SK-N-SH (cell line): ENCODE measurements around the gene WWOX. TPM values are rescaled to one million over a fixed set of nuclear protein-coding genes. Genes with fewer than 3 reads are reported as not detected.

ENCODE experiments used
- CTCF ChIA-PET: fragments of 300-600, 350-600 bp; formaldehyde crosslinking; extraction: SDS; loops from one replicate; lab custom pipeline; 2021; lab: Yijun Ruan, JAX
- POLR2A ChIA-PET: fragments of 350-600 bp; sonication (Branson Sonifier 250); formaldehyde crosslinking; extraction: SDS; loops from one replicate; lab custom pipeline; 2020; ENCODE audit warnings: antibody characterized with exemption, inconsistent platforms; lab: Yijun Ruan, JAX
- DNase-seq: peaks from one replicate; pipeline ENCODE4 v3.0.0; 2012
- H2AFZ ChIP-seq: fragments of 200-600 bp; sonication (generic); 2 replicates; pipeline ENCODE4 v1.8.1; 2016; ENCODE audit warnings: antibody characterized with exemption, mild to moderate bottlenecking, low read depth
- H3F3A ChIP-seq: fragments of 200-600 bp; sonication (generic); replicated peaks from 2 replicates; pipeline ENCODE3; 2016; ENCODE audit warnings: antibody characterized with exemption, mild to moderate bottlenecking; ENCODE audit not compliant: insufficient read depth
- H3K27ac ChIP-seq, 2 experiments: fragments of 200-500 bp in 1 of 2; fragments of 200-600 bp in 1 of 2; sonication (Bioruptor generic) in 1 of 2; sonication (generic), shearing (Covaris generic) in 1 of 2; 2 replicates each; pipeline versions ENCODE4 v1.5.1 to v1.6.1; 2014 to 2016; ENCODE audit warnings: low read depth in 2 of 2, inconsistent platforms in 1 of 2, low read length in 1 of 2, mild to moderate bottlenecking in 1 of 2, mixed read lengths in 1 of 2
- H3K27me3 ChIP-seq: fragments of 200-600 bp; sonication (generic), shearing (Covaris generic); 2 replicates; pipeline ENCODE4 v1.6.1; 2016; ENCODE audit warnings: mixed run types; ENCODE audit not compliant: insufficient read depth
- H3K36me3 ChIP-seq, 2 experiments: fragments of 200-500 bp in 1 of 2; fragments of 200-600 bp in 1 of 2; sonication (Bioruptor generic) in 1 of 2; sonication (generic) in 1 of 2; replicated peaks in 1 of 2; 2 replicates each; pipeline versions ENCODE3 to v1.5.1; 2014 to 2016; ENCODE audit warnings: low read length in 1 of 2, mild to moderate bottlenecking in 1 of 2; ENCODE audit not compliant: insufficient read depth in 2 of 2, control insufficient read depth in 1 of 2
- H3K4me1 ChIP-seq, 2 experiments: fragments of 200-500 bp in 1 of 2; fragments of 200-600 bp in 1 of 2; sonication (Bioruptor generic) in 1 of 2; sonication (generic), shearing (Covaris generic) in 1 of 2; 2 replicates each; pipeline versions ENCODE4 v1.5.1 to v1.6.1; 2014 to 2016; ENCODE audit warnings: low read depth in 1 of 2, low read length in 1 of 2, mixed run types in 1 of 2; ENCODE audit not compliant: insufficient read depth in 2 of 2, control insufficient read depth in 1 of 2
- H3K4me2 ChIP-seq: fragments of 200-600 bp; sonication (generic), shearing (Covaris generic); 2 replicates; pipeline ENCODE4 v1.6.1; 2017; ENCODE audit warnings: mixed run types
- H3K4me3 ChIP-seq, 2 experiments: fragments of 200-500 bp in 1 of 2; fragments of 200-600 bp in 1 of 2; sonication (Bioruptor generic) in 1 of 2; sonication (generic), shearing (Covaris generic) in 1 of 2; 2 replicates each; pipeline versions ENCODE4 v1.5.1 to v1.8.1; 2014 to 2016; ENCODE audit warnings: low read depth in 2 of 2, inconsistent platforms in 1 of 2, low read length in 1 of 2, mild to moderate bottlenecking in 1 of 2, mixed read lengths in 1 of 2, moderate library complexity in 1 of 2
- H3K79me2 ChIP-seq: fragments of 200-600 bp; sonication (generic); 2 replicates; pipeline ENCODE4 v1.8.1; 2017; ENCODE audit warnings: mild to moderate bottlenecking; ENCODE audit not compliant: insufficient read depth
- H3K9ac ChIP-seq: fragments of 200-600 bp; sonication (generic); 2 replicates; pipeline ENCODE4 v1.6.1; 2017; ENCODE audit warnings: mixed run types
- H3K9me2 ChIP-seq: fragments of 200-600 bp; sonication (generic); 2 replicates; pipeline ENCODE4 v1.6.1; 2017; ENCODE audit warnings: mixed run types
- H3K9me3 ChIP-seq: fragments of 200-600 bp; sonication (generic); 2 replicates; pipeline ENCODE4 v1.6.1; 2017; ENCODE audit warnings: mixed run types, mild to moderate bottlenecking, moderate library complexity
- H4K20me1 ChIP-seq: fragments of 200-600 bp; sonication (generic); 2 replicates; pipeline ENCODE4 v1.6.1; 2017; ENCODE audit warnings: mild to moderate bottlenecking, mixed run types; ENCODE audit not compliant: insufficient read depth
- CTCF ChIP-seq: fragments of 200-600 bp; sonication (generic); IDR thresholded peaks from 2 replicates; pipeline ENCODE4 v1.6.1; 2017; ENCODE audit warnings: antibody characterized with exemption, mild to moderate bottlenecking, moderate library complexity
- EP300 ChIP-seq, 2 experiments: IDR thresholded peaks; 2 replicates each; pipeline versions ENCODE4 v1.4.0 to v1.6.1; 2012; ENCODE audit warnings: borderline replicate concordance in 1 of 2, low read depth in 1 of 2, low read length in 1 of 2
- FOXJ3 ChIP-seq: sonication (generic); formaldehyde crosslinking; IDR thresholded peaks from 2 replicates; pipeline ENCODE4 v1.5.1; 2020; ENCODE audit warnings: mild to moderate bottlenecking, missing genetic modification reagents
- FOXM1 ChIP-seq: IDR thresholded peaks from 2 replicates; pipeline ENCODE4 v1.4.0; 2012; ENCODE audit warnings: low read depth, mild to moderate bottlenecking
- GATA2 ChIP-seq: sonication (generic); formaldehyde crosslinking; IDR thresholded peaks from 2 replicates; pipeline ENCODE4 v1.5.0; 2020; ENCODE audit warnings: mild to moderate bottlenecking, missing genetic modification reagents
- MEF2A ChIP-seq: IDR thresholded peaks from 2 replicates; pipeline ENCODE4 v1.4.0; 2012; ENCODE audit warnings: low read depth, borderline replicate concordance
- PBX3 ChIP-seq: IDR thresholded peaks from 2 replicates; pipeline ENCODE4; 2012
- RFX5 ChIP-seq: IDR thresholded peaks from 2 replicates; pipeline ENCODE4 v1.6.1; 2012; ENCODE audit warnings: mild to moderate bottlenecking, improper control_type of control experiment, low read length
- SIN3A ChIP-seq: IDR thresholded peaks from 2 replicates; pipeline ENCODE4 v1.6.1; 2012; ENCODE audit warnings: low read depth, mild to moderate bottlenecking, low read length, moderate library complexity, borderline replicate concordance
- SMC3 ChIP-seq: IDR thresholded peaks from 2 replicates; pipeline ENCODE4 v1.6.1; 2012; ENCODE audit warnings: low read depth, low read length, improper control_type of control experiment
- TAF1 ChIP-seq: IDR thresholded peaks from 2 replicates; pipeline ENCODE4 v1.6.1; 2012; ENCODE audit warnings: low read depth, mild to moderate bottlenecking, low read length, moderate library complexity, borderline replicate concordance
- TCF12 ChIP-seq: IDR thresholded peaks from 2 replicates; pipeline ENCODE4 v1.4.0; 2012
- TEAD4 ChIP-seq: IDR thresholded peaks from 2 replicates; pipeline ENCODE4 v1.4.0; 2012; ENCODE audit warnings: mild to moderate bottlenecking, borderline replicate concordance; ENCODE audit not compliant: insufficient read depth
- USF2 ChIP-seq: fragments of 150-350 bp; IDR thresholded peaks from 2 replicates; pipeline ENCODE4 v1.6.1; 2017; ENCODE audit warnings: antibody characterized with exemption, low read length, low read depth, borderline replicate concordance
- YY1 ChIP-seq: IDR thresholded peaks from 2 replicates; pipeline ENCODE4 v1.4.0; 2012; ENCODE audit warnings: low read depth, mild to moderate bottlenecking
- ZBTB33 ChIP-seq: IDR thresholded peaks from 2 replicates; pipeline ENCODE4 v1.4.0; 2012; ENCODE audit warnings: low read depth, borderline replicate concordance
- WGBS: methylation state at CpG from one replicate; pipeline ENCODE4 v1.1.6; 2017; ENCODE audit warnings: low lambda C conversion rate; 5-methylcytosine and 5-hydroxymethylcytosine counted together
- polyA plus RNA-seq, 3 experiments: library from polyadenylated mRNA; depleted of rRNA; stranded (reverse); fragments of >200 nt; gene quantifications; 2 replicates each; pipeline ENCODE4 v1.2.3, GENCODE V29; 2012

WWOX gene
- polyA plus RNA-seq, 1 of the 3 experiments (the other 2 are of a cell fraction): 10.8 TPM

- DNase-seq: no peak
- H3K4me3 ChIP-seq: no peak overlapping the region
- no peak overlapping the region for H3K9ac ChIP-seq
- no peaks in the 10 kb centered on the region for H4K20me1 ChIP-seq
- H3F3A ChIP-seq: peaks cover 5% of the 10 kb centered on the region
- no peaks in the 10 kb centered on the region for H3K9me2 ChIP-seq
- WGBS: 75% methylated on average over 3 of the region's 3 CpGs
- H3K9me3 ChIP-seq: no peaks in the 10 kb centered on the region
- no peaks in the 10 kb centered on the region; a peak in 2 of 4 replicates for H3K4me1 ChIP-seq
- no peaks in the 10 kb centered on the region; the same call in 1 of the 2 replicates for H3K79me2 ChIP-seq
- TF ChIP-seq YY1: no peak
- no peak for TF ChIP-seq FOXM1
- no peak for TF ChIP-seq TEAD4
- TF ChIP-seq USF2: no peak
- TF ChIP-seq PBX3: no peak
- TF ChIP-seq TAF1: no peak
- TF ChIP-seq RFX5: no peak
- no peak for TF ChIP-seq FOXJ3 (CRISPR knock-in tag)
- no peak for TF ChIP-seq ZBTB33
- no peak for TF ChIP-seq CTCF
- no peak for TF ChIP-seq GATA2 (CRISPR knock-in tag)
- no peak for TF ChIP-seq SIN3A
- no peak for TF ChIP-seq EP300 (IDR thresholded peaks at IDR 0.05; ENCODE audit: borderline replicate concordance in 1 of 2, low read depth in 1 of 2, low read length in 1 of 2)
- TF ChIP-seq MEF2A: no peak
- no peak for TF ChIP-seq TCF12
- TF ChIP-seq SMC3: no peak
- no peak overlapping the region for H3K27ac ChIP-seq
- no peak overlapping the region for H2AFZ ChIP-seq
- H3K27me3 ChIP-seq: no peaks in the 10 kb centered on the region
- ChIA-PET POLR2A (no interaction called here), CTCF (interaction anchor here (1.2 kb wide), 1 partner anchor 14 kb away, joined by 3 read pairs; no protein-coding TSS in a partner anchor)
- no peak overlapping the region for H3K4me2 ChIP-seq
- H3K36me3 ChIP-seq: no peaks in the 10 kb centered on the region
Observed at GRCh38 chr16:78175287-78175686, 75.8 kb downstream of the WWOX start.
